NOMO-1 treated with dmso at 0.1 percent for 144 hours (cell line): ENCODE measurements around the gene CPNE4.

Experiments
- DNase-seq: peaks from one replicate; lab custom pipeline; 2025; ENCODE audit not compliant: unreplicated experiment; lab: John Stamatoyannopoulos, UW

CPNE4 gene

DNA sequence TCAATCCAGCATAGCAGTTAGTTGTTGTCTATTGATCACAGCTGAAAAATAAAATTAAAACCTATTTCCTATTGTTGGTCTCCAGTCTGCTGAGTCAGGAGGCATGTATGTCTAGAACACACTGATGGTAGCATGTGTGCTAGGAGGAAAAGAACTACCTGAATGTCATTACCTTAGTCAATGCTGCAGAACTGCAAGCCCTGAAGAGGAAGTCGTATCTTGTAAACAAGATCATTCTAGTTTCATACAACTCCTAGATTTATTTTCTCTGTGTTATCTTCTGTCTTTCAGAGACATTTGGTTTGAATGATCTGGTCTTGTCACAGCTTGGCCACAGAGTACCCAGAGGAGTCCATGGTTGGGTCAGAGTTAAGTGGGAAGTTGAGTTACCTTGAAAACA, 422.1 kb downstream of the CPNE4 start:
- DNase-seq, result no peak

DNA sequence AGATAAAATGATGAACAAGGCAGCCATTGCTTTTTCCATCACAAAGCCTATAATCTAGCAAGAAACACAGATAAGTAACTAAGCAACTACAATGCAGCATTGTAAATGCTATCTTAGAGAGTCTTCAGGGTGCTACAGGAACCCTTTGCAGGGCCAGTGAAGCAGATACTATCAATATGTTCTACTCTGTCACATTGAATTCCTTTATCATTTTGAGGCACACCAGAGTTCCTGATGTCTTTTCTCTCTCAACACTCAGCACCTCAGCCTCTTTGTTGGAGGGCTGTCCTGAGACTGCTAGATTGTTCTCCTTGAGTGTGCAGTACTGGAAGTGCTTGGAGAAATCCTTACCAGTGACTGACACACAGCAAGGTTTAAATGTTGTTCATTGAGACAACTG, 424.6 kb downstream of the CPNE4 start:
- no peak for DNase-seq

- DNase-seq, result no peak
Measured at GRCh38 chr3:131608741-131609140, 426.1 kb downstream of the CPNE4 start.

DNA sequence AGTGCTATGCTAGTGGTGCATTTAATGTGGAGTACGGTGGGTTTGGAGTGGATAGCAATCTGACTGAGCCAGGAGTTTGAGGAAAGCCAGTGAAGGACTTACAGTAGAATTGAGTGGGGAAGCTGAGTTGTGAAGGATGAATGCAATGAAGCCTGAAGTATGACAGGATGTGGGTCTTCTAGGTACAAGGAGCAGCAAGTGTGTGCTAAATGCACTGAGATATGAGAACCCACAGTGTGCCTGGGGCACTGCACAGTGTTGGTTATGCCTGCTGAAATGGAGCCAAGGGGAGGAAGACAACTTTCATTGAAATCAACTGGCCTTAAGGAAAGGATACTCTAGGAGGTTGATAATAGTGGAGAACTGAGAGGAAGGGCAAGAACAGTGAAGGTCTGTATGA, 426.5 kb downstream of the CPNE4 start:
- no peak for DNase-seq

GRCh38 chr3:131605916-131606315, 428.9 kb downstream of the CPNE4 start:
- no peak for DNase-seq

GRCh38 chr3:131602011-131602779, 432.6 kb downstream of the CPNE4 start:
- no peak for DNase-seq

DNA sequence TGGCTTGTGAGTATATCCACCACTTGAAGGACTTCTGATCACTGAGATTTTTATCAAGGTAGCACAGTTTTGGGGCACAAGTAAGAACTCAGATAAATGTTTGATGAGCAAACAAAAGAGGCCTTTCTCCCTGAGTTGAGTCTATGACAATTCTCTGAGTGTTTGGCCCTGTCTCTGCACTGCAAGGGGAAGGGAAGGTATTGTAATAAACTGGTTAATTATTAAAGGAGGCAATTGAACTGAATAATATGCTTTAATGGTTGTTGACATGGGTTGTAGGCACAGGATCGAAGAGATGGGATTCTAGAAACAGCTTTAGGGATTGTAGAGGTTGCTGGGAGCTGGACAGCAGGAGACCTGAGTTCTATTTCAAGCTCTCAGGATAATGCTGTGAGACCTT, 437.0 kb downstream of the CPNE4 start:
- no peak for DNase-seq

GRCh38 chr3:131596884-131597283, 437.9 kb downstream of the CPNE4 start:
- no peak for DNase-seq

DNA sequence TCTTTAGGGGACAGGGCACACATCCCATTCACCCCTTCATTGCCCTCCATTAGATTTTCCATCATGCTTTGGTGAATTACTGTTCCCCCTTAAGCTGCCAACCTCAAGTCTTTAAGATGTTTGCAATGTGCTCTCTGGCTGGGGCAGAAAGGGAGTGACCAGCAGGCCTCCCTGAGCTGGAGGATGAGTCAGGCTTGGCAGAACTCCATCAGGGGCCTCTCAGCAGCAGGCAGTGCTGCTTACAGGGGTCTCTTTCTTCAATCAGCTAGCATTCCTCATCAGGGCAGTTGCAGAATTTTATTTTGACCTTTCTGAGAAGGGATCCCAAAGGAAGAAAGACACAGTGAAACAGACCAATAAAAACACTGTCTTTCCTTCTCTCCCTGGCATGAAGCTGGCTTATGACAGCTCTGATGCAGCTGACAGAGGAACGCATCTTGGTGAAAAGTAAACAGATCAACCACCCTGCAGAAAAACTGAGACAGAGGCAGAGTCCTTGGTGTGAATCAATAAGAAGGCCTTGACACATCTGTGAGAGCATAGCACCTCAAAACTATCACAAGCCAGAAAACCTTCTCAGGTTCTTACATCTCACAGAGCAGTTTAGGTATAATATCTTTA, 443.3 kb downstream of the CPNE4 start:
- DNase-seq, result no peak

DNA sequence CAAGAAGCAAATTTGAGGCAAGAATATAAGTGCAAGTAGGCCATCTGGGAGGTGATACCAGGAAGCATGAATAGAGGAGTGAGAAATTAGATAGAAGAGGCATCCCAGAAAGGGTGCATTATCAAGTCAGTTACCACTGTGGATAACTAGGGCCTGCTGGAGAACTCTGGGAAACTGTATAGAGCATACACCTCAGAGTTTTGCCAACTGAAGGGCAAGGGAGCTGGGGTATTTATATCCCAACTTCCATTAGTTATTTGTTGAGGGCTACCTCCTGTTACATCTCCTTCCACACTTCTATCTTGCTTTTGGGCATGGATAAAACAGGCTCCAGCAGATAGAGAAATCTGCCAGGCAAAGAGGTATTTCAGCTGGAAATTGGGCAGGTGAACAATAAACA, 448.5 kb downstream of the CPNE4 start:
- DNase-seq, result no peak

DNA sequence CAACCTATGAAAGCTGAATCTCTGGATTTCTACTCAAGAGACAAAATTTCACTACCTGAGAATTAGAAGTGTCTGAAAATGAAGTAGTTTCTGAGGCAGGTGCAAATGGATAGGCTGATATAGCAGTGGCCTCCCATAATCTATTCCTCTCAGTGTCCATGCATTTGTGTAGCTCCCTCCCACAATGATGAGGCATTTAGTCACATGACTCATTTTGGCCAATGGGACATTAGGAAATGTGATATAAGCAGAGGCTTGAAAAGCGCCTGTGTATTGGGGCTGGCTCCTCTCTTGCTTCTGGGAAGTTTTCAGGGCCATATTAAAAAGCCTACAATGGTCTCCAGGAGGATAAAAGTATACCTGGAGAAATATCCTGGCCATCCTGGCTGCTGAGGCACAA, 452.4 kb downstream of the CPNE4 start:
- DNase-seq, result no peak

DNA sequence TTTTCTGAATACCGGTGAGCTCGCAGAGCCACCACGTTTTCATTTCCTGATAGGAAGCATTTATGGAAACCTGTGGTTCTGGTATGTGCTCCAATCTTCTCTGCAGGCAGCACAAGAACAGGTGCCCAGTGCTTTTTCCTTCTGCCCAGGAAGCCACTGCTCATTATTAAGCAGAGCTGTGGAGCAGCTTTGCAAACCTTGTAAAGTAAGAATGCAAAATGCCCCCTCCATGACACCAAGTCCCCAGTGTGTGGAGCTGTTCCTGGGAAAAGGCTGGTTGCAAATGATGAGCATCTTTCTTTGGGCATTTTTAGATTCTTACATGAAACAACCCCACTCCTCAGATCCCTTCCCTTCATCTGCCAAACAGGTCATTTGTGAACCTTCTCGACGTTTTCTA, 466.4 kb downstream of the CPNE4 start:
- DNase-seq, result no peak

DNA sequence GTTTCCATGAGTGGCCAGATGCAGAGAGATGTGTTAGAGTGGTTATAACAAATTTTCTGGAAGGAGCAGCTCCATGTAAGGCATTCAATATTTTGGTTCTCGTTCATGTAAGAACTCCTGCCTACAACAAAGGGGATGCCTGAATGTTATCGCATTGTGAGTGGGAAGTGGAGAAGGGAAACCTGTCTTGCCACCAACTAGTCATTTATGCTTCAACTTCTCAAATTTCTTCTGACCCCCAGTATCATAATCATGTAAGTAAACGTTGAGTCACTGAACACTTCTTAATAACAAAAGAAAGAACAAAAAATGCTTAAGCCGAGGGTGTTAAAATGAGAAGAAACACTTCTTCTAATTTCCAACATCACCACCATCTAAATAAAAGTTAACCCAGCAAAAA, 470.0 kb downstream of the CPNE4 start:
- DNase-seq, result no peak

GRCh38 chr3:131561511-131561910, 473.3 kb downstream of the CPNE4 start:
- DNase-seq, result no peak

GRCh38 chr3:131560795-131561194, 474.0 kb downstream of the CPNE4 start:
- no peak for DNase-seq

DNA sequence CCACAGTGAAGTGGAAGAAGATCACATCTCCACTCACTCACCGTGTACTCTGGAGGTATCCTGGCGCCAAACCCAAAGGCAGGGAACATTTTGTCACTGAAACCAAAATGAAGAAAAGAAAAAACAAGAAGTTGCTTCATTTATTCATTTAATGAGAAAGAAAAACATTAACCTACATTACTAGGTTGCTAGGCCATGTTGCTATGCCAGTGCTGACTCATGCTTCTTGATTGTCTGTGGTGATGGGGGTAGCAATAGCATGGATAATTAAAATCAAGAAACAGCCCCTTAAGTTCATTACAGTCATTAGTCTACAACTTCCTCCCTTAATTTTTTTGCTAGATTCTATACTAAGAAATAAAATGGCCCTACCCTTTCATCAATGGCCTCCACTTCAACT, 479.4 kb downstream of the CPNE4 start:
- no peak for DNase-seq

DNA sequence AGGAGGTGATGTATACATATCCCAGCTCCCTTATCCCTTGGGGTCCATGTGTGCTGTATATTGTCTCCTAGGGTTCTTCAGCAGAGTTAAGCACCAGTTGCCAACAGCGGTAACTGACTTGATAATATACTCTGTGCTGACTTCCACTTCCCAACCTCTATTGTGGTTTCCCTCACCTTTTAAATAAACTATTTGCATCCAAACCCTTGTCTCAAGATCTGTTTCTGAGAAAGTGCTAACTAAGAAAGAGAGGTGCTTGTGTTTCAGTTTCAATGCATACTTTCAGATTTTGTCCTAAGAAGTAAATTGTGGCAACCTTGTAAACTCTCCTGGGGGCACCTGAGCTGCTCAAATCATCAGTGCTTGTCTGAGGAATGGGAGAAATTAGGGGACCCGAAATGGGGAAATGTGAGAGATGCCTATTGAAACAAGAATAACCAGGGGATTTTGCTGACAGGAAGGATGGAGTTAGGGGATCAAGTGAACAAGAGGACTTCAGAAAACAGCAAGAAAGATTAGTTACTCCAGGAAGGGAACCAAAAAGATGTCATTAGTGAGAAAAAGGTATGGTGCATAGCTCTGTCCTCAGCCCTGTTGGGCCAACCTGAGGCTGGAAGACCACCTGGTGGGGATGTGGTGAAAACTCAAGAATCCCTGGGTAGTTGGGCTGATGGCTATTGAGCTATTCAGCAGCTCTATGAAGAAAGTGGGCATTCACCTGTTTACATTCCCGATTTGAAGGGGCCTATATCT, 481.1 kb downstream of the CPNE4 start:
- DNase-seq, result no peak

GRCh38 chr3:131551761-131552160, 483.1 kb downstream of the CPNE4 start:
- no peak for DNase-seq

- no peak for DNase-seq
Measured at GRCh38 chr3:131550562-131551465, 484.0 kb downstream of the CPNE4 start.

GRCh38 chr3:131549340-131549739, 485.5 kb downstream of the CPNE4 start:
- DNase-seq, result no peak

GRCh38 chr3:131547585-131547984, 487.2 kb downstream of the CPNE4 start:
- no peak for DNase-seq
